Lung (tissue), 12 donors: Measurements from ENCODE around the gene C3orf70. TPM values are rescaled to one million over a fixed set of nuclear protein-coding genes. Genes with fewer than 3 reads are reported as not detected.

Source experiments
- ATAC-seq: fragments of 200-7000 bp; cut with Tn5 transposase; one replicate; pipeline ENCODE4 v1.9.1; 2020; ENCODE audit warnings: moderate number of reproducible peaks; ENCODE audit not compliant: insufficient read depth, low FRiP score
- DNase-seq, 3 donors: peaks; one replicate each; pipeline ENCODE4 v3.0.0-alpha.2; 2013 to 2017
- H3K27ac ChIP-seq, 2 donors: one replicate each; pipeline ENCODE4 v1.5.1; 2013; ENCODE audit warnings: mild to moderate bottlenecking in 2 of 2, moderate library complexity in 2 of 2, control low read depth in 1 of 2, inconsistent platforms in 1 of 2, low read depth in 1 of 2, low read length in 1 of 2
- H3K27me3 ChIP-seq, 3 donors: one replicate each; pipeline ENCODE4 v1.5.1; 2013; ENCODE audit warnings: low read length in 2 of 3; ENCODE audit not compliant: control insufficient read depth in 3 of 3, insufficient read depth in 3 of 3
- H3K36me3 ChIP-seq, 4 donors: one replicate each; pipeline ENCODE4 v1.5.1; 2013; ENCODE audit warnings: low read length in 4 of 4, mild to moderate bottlenecking in 1 of 4, moderate library complexity in 1 of 4; ENCODE audit not compliant: control insufficient read depth in 4 of 4, insufficient read depth in 4 of 4
- H3K4me1 ChIP-seq, 5 donors: one replicate each; pipeline ENCODE4 v1.5.1; 2013; ENCODE audit warnings: low read length in 5 of 5, mild to moderate bottlenecking in 2 of 5, moderate library complexity in 1 of 5; ENCODE audit not compliant: control insufficient read depth in 5 of 5, insufficient read depth in 5 of 5
- H3K4me3 ChIP-seq: one replicate; pipeline ENCODE4 v1.5.1; 2013; ENCODE audit warnings: mild to moderate bottlenecking, control low read depth, moderate library complexity
- H3K9ac ChIP-seq, 2 donors: one replicate each; pipeline ENCODE4 v1.5.1; 2013; ENCODE audit warnings: low read length in 2 of 2, control low read depth in 1 of 2; ENCODE audit not compliant: insufficient read depth in 1 of 2
- H3K9me3 ChIP-seq, 4 donors: one replicate each; pipeline ENCODE4 v1.5.1; 2013; ENCODE audit warnings: low read length in 3 of 4, mild to moderate bottlenecking in 1 of 4, moderate library complexity in 1 of 4; ENCODE audit not compliant: control insufficient read depth in 4 of 4, insufficient read depth in 3 of 4
- CTCF ChIP-seq: IDR thresholded peaks from 2 replicates; pipeline ENCODE4 v1.5.1; 2012; ENCODE audit warnings: mild to moderate bottlenecking; ENCODE audit errors: control extremely low read depth, extremely low read depth
- WGBS, 2 donors: extraction: QIAGEN DNeasy Blood & Tissue Kit; methylation state at CpG; one replicate each; pipeline ENCODE4 v1.1.7; 2013; 5-methylcytosine and 5-hydroxymethylcytosine counted together
- polyA plus RNA-seq, 2 donors: library from polyadenylated mRNA; stranded (reverse); fragments of 200-250 nt; gene quantifications; one replicate each; pipeline ENCODE4 v1.2.1, GENCODE V29; 2013
- total RNA-seq, 2 donors: library from RNA; depleted of rRNA in 1 of 2; stranded (reverse); fragments of >200 nt in 1 of 2; gene quantifications; one replicate each; pipeline ENCODE4 v1.2.1, GENCODE V29; 2014 to 2021
- donor health status: control.
- donor health status: control.
- donor health status: Bipolar disorder and iron deficiency.
- donor health status: healthy.
- donor health status: DM: yes; HTN: yes; CAD: no.

C3orf70 gene
- total and polyA plus RNA-seq, 4 donors: 0.45 to 4.9 (median 1.8) TPM

- DNase-seq (no peak), ATAC-seq (no peak)
- Histone ChIP-seq H3K9ac (no peak overlapping the region), H3K4me1 (peaks cover 0 to 2% (median 0%) of the 10 kb centered on the region in 5 donors), H3K4me3 (no peak overlapping the region), H3K9me3 (peaks cover 0 to 9% (median 0%) of the 10 kb centered on the region in 4 donors), H3K36me3 (peaks cover 8 to 16% (median 13%) of the 10 kb centered on the region in 4 donors), H3K27me3 (no peaks in the 10 kb centered on the region), H3K27ac (no peak overlapping the region)
- no peak for TF ChIP-seq CTCF
- WGBS, 2 donors: 93 to 94% methylated on average over 2 of the region's 2 CpGs
Measured at GRCh38 chr3:185056908-185057307, 96.0 kb downstream of the C3orf70 start.

- H3K27me3 ChIP-seq: no peaks in the 10 kb centered on the region
- no peak for TF ChIP-seq CTCF
- peaks cover 0 to 2% (median 0%) of the 10 kb centered on the region in 5 donors for H3K4me1 ChIP-seq
- no peak overlapping the region for H3K4me3 ChIP-seq
- DNase-seq: no peak
- 82 to 91% methylated on average over 6 of the region's 6 CpGs for WGBS, 2 donors
- peaks cover 16 to 38% (median 28%) of the 10 kb centered on the region in 4 donors for H3K36me3 ChIP-seq
- ATAC-seq: no peak
- peaks cover 0 to 7% (median 0%) of the 10 kb centered on the region in 4 donors for H3K9me3 ChIP-seq
- H3K9ac ChIP-seq: no peak overlapping the region
- no peak overlapping the region for H3K27ac ChIP-seq
Measured at GRCh38 chr3:185052631-185053030, 100.2 kb downstream of the C3orf70 start.

- no peak for ATAC-seq
- peaks cover 16 to 38% (median 28%) of the 10 kb centered on the region in 4 donors for H3K36me3 ChIP-seq
Measured at GRCh38 chr3:185051801-185052200, 101.1 kb downstream of the C3orf70 start.

More at GRCh38 chr3:185051801-185052200, 101.1 kb downstream of the C3orf70 start:
- TF ChIP-seq CTCF: no peak
- no peaks in the 10 kb centered on the region for H3K27me3 ChIP-seq
- 89 to 90% methylated on average over 8 of the region's 8 CpGs for WGBS, 2 donors
- H3K4me3 ChIP-seq: no peak overlapping the region
- peaks cover 0 to 3% (median 0%) of the 10 kb centered on the region in 4 donors for H3K9me3 ChIP-seq
- no peak for DNase-seq
- H3K4me1 ChIP-seq: peaks cover 0 to 5% (median 0%) of the 10 kb centered on the region in 5 donors
- no peak overlapping the region for H3K27ac ChIP-seq
- no peak overlapping the region for H3K9ac ChIP-seq
